Activated gamma-delta T cell treated with Interleukin-2 at 50 U/mL for 16 hours (primary cell): ENCODE results near the gene FASTK.
"Not testable (repeated sequence)": the region's sequence is repeated elsewhere in the genome, so short reads cannot be mapped to it uniquely, and the experiment has no call there.

Experiments used
- DNase-seq: peaks from one replicate; pipeline ENCODE4 v3.0.0-alpha.2; 2020

Gene FASTK

DNA sequence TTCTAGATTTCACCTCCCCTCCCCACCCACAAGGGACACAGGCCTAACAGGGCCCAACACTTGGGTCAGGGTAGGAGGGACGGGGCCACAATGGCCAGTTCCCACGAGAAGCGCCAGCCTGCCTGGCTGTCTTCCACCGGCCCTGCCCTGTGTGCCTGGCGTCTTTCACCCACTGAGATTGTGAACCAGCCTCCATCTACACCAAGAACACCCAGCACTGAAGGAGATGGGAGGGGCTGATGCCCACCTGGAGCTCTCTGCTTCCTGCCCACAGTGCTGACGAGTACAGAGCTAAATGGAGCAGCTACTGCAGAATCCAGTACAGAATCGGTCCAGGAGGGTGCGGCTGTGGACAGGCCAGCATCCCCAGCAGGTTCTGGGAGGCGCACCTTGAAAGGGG lies 34.6 kb downstream of the FASTK start:
- no peak for DNase-seq

DNA sequence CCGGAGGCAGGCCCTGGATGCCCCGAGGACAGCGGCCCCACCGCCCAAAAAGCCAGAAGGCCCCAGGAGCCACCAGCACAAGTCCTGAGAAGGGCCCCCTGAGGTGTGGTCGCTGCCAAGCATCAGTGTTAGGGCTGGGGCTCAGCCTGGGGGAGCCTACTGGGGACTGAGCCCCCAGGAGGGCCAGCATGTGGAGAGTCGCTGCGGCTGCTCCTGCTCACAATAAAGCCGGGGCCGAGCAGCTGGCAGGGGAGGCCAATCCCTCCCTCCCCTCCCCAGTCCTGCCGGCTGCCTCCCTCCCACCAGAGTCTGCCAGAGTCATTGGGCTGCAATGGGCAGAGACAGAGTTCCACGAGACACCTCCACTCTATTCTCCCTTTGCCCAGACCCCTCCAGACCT lies 35.3 kb downstream of the FASTK start:
- no peak for DNase-seq

- no peak for DNase-seq
Observed at GRCh38 chr7:151043959-151044358, 36.6 kb downstream of the FASTK start.

GRCh38 chr7:151043449-151043848 lies 37.2 kb downstream of the FASTK start:
- not testable (repeated sequence) for DNase-seq

GRCh38 chr7:151040616-151041375 lies 39.8 kb downstream of the FASTK start:
- DNase-seq: no peak

GRCh38 chr7:151039850-151040548 lies 40.6 kb downstream of the FASTK start:
- no peak for DNase-seq

DNA sequence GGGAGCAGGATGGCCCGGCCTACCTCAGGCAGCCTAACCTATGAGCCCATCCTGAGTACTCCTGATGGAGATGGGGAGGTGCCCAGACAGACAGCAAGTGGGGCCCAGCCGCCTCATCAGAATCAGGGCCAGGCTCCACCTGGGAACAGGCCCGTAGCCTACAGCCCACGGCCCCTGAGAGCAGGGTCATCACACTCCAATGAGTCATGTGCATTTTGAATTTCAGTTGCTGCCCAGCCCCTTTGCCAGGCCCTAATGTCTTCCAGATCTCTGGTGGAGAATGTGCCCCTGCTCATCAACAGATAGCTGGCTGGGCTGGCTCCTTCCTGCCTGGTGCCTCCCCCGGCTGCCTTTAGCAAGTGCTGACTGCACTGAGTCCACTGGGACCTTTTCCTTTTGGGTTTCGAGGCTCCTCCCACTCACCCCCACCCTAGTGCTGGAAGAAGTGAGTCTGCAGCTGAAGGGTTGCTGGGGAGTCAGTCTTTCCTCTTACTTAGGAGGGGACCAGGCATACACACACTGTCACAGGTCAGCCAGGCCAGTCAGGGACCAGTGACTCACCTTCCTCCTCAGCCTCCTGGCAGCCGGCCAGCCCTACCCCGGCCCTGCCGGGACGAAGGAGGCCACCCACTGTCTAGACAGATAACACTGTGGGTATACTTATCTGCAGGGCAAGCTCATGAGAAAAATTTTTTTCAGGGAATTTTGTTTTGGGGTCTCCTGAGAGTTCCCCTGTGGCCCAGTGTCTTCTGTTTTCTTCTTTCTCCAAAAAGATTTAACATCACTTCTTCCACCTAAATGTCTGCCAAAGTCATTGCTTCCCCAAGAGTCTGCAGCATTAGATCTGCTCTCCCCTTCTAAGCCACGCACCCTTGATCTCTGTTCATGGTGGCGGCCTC lies 41.4 kb downstream of the FASTK start:
- peak; percentile 35 for DNase-seq

DNA sequence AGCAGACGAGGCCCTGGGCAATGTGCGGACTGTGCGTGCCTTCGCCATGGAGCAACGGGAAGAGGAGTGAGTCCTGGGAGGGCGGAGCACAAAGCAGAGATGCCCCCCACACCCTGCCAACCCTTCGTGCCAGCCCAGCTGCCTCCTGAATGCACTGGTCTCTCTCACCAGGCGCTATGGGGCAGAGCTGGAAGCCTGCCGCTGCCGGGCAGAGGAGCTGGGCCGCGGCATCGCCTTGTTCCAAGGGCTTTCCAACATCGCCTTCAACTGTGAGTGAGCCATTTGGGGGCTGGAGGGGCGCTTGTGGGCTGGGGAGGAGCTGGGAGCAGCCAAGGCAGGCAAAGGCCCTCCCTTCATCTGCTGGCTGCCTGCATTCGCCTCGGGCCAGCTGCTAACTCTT lies 44.7 kb downstream of the FASTK start:
- no peak for DNase-seq

DNA sequence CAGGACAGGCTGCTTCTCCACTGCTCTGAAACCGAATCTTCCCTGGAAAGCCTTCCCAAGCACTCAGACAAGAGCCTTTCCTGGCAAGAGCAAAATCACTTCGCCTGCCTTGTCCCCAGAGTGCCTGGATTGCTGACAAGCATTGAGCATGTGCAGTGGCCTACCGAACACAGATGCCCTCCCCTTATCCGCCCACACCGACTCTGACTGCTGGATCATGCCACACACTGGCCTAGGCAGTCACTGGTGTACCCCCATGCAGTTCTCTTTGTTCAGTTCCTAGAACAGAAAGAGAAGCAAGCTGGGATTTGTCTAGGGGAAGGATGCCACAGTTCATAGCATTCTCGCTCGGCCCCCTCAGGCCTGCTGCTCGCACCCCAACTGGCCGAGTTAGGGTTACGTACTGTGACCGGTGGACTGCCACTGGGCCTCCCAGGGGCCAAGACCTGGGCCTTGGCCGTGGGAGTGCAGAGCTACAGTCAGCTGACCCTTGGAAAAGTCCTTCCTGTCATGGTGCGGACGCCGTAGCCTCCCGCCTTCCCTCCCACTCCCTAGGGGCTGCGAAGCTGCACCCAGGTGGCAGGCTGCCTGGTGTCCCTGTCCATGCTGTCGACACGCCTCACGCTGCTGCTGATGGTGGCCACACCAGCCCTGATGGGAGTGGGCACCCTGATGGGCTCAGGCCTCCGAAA lies 45.4 kb downstream of the FASTK start:
- no peak for DNase-seq

GRCh38 chr7:151034312-151035025 lies 46.1 kb downstream of the FASTK start:
- no peak for DNase-seq

- no peak for DNase-seq
Observed at GRCh38 chr7:151033864-151034249, 46.8 kb downstream of the FASTK start.

GRCh38 chr7:151032936-151033863 lies 47.4 kb downstream of the FASTK start:
- DNase-seq: no peak

GRCh38 chr7:151031011-151031410 lies 49.6 kb downstream of the FASTK start:
- no peak for DNase-seq

DNA sequence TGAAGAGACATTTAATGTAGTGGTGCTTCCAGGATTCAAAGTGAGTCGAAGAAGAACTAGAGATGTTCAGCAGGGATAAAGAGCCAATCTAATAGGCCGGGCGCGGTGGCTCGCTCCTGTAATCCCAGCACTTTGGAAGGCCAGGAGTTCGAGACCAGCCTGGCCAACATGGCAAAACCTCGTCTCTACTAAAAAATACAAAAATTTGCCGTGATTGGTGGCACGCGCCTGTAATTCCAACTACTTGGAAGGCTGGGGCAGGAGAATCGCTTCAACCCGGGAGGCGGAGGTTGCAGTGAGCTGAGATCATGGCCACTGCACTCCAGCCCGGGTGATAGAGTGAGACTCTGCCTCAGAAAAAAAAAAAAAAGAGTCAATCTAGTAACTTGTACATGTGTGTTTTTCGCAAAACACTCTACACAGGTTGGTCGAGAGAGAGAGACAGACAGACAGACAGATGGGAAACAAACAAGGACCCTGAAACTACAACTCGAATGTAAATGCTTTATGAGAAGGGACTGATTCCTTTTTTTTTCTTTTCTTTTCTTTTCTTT lies 51.6 kb downstream of the FASTK start:
- DNase-seq: no peak

DNA sequence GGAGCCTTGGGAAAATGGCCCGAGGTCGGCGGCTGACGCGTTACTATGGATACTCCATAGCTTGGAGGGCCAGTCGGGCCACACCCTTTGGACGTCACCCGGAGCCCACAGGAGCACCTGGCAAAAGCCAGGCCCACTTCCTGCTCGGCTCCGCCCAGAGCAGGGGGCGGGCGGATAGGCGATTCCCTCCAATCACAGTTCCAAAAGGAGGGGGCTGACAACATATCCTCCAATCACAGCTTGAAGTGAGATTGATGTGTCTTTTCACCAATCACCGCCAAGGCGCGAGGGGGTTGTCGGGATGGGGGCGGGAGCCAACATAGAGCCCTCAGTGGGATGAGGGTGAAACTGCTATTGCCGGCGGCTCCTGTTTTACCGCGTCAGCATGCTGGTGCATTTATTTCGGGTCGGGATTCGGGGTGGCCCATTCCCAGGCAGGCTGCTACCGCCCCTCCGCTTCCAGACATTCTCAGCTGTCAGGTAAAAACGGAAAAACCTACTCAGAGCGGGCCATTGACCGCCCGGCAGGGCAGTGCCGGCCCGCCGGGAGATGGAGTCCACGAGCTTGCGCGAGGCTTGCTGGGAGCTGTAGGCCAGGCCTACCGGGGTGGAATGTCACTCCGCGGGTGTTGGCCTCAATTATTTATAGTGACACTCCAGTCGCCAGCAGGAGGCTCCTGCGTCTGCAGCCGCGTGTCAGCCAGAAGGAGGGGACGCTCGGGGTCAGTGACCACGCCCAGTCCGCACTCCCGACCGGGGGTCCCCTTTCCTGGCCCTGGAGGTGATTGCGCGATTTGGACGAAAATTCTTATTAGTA lies 52.3 kb downstream of the FASTK start, which contains the start of gene ABCB8:
Gene ABCB8, plus strand, starts transcription at position 320 of the 817 bp plus-strand sequence. Its CDS starts 66 bp downstream, at position 386.
- DNase-seq: peak; percentile 99

GRCh38 chr7:151027728-151028130 lies 52.9 kb downstream of the FASTK start:
- DNase-seq: not testable (repeated sequence)

- DNase-seq: not testable (repeated sequence)
Observed at GRCh38 chr7:151026771-151027727, 53.6 kb downstream of the FASTK start.
